Cerebellar nuclear complex (tissue), 1 donor: ENCODE data around the gene CDCA5.
"Not testable (repeated sequence)": the region's sequence is repeated elsewhere in the genome, so short reads cannot be mapped to it uniquely, and the experiment has no call there.

Experiments used
- DNase-seq, 2 experiments: peaks; one replicate each; lab custom pipeline; 2025; lab: John Stamatoyannopoulos, UW

Gene CDCA5

DNA sequence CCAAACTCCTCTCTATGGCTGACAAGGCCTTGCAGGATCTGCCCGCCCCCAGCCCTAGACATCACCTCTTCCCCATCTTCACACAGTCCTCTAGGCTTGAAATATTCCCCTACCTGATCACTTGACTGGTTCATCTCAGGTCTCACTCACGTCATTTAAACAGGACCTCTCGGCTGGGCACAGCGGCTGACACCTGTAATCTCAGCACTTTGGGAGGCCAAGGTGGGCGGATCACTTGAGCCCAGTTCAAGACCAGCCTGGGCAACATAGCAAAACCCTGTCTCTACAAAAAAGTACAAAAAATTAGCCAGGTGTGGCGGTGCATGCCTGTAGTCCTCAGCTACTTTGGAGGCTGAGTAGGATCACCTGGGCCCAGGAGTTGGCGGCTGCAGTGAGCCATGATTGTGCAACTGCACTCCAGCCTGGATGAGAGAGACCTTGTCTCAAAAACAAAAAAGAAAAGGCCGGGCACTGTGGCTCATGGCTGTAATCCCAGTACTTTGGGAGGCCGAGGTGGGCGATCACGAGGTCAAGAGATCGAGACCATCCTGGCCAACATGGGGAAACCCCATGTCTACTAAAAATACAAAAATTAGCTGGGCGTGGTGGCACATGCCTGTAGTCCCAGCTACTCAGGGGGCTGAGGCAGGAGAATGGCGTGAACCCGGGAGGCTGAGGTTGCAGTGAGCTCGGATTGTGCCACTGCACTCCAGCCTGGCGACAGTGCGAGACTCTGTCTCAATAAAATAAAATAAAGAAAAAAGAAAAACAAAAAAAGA, 35.2 kb upstream of the CDCA5 start:
- DNase-seq: not testable (repeated sequence)

GRCh38 chr11:65118097-65118837, 34.4 kb upstream of the CDCA5 start:
- DNase-seq: no peak

GRCh38 chr11:65117206-65118096, 33.6 kb upstream of the CDCA5 start, which contains the start of gene ZNHIT2:
ZNHIT2 (minus strand) TSS chr11:65117701; CDS start chr11:65117653, 48 bp downstream.
- DNase-seq: peak; percentile 87 to 96

DNA sequence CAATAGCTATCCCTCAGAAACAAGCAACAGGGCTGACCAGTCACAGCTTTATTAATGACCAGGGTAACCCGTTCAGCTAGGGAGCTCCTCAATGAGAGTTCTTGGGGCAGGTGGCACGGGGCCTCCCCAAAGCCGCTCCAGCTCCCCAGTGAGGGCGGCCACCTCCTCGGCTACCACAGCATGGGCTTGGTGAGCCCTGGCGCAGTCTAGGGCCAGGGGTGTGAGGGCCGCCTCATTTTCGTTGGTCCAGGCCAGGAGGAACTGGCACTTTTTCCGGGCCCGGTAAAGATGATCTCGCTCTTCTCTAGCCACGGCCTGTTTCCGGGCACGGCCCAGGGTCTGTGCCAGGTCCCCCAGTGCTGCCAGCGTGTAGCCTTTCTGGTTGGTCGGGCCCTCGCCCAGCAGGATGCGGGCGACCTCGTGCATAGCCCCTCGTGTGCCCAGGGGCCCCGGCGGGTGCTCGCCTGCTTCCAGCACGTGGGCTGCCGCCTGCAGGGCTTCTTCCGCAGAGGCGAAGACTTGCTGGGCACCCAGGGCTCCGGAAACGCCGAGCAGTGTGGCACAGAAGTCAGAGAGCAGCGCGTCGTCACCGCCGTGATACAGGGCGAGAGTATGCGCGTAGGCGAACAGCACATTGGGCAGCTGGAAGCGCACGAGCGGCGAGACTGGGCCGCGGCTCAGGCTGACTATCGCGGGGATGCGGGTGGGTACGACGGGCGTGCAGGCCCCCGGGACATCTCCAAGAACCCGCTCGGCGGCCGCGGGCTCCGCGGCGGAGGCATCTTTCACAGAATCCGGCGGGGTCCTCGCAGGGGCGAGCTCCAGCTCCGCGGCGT, 32.7 kb upstream of the CDCA5 start:
- no peak for DNase-seq

DNA sequence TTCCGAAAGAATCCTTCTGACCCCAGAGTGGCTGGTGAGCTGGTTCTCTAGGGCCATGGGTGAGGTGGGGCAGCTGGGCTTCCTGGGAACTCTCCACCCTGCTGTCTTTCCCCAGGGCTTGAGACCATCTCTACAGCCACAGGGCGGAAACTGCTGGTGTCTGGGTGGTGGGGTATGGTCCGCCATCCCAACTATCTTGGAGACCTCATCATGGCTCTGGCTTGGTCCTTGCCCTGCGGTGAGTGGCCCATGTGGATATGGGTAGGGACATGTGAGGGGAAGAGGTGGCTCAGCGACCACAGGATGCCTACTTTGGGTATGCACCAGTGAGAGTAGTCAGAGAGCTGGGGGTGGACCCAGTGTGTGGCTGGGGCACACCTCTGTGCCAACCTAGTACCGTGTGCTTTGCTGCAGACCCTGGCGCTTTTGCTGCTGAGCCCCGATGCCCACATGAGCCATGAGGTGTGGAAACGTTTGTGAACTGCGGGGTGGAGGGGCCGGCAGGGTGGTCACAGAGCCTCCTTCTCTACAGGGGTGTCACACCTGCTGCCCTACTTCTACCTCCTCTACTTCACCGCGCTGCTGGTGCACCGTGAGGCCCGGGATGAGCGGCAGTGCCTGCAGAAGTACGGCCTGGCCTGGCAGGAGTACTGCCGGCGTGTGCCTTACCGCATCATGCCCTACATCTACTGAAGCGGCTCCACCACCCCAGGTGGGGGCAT, 31.7 kb upstream of the CDCA5 start:
- no peak for DNase-seq

DNA sequence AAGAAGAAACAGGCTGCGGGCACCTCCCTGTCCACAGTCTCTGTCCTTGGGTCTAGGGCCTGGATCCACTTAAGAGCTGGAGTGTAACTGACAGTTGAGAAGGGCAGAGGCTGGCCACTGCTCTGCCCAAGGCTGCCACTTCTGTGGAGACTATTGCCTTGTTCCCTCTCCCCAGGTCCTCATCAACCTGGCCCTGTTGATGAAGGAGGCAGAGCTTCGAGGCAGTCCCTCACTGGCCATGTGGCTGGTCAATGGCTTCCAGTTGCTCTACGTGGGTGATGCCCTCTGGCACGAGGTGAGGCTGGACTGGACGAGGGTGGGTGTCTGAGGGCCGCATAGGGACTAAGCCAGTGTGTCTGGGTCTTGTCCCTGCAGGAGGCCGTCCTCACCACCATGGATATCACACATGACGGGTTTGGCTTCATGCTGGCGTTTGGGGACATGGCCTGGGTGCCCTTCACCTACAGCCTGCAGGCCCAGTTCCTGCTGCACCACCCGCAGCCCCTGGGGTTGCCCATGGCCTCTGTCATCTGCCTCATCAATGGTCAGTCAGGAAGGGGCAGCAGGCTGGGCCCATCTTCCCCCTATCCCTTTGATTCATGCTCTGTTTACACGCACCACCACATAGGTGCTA, 30.8 kb upstream of the CDCA5 start:
- DNase-seq: no peak

DNA sequence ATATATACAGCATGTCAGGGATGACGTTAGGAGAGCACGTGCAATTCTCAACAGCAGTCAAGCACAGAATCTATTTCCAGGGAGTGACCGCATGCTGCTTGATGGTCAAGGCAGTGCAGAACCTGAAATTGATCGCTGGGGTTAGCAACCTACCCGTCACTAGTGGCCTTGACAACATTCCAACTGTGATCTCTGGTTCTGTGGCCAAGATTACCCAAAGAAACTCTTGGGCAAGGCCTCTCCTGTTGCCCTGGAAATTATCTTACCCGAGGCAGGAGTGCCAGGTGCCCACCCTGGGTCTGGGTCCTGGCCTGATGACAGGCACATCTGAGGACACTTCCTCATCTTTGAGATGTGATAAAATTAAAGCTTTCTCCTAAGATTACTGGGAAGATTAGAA, 30.0 kb upstream of the CDCA5 start:
- no peak for DNase-seq

DNA sequence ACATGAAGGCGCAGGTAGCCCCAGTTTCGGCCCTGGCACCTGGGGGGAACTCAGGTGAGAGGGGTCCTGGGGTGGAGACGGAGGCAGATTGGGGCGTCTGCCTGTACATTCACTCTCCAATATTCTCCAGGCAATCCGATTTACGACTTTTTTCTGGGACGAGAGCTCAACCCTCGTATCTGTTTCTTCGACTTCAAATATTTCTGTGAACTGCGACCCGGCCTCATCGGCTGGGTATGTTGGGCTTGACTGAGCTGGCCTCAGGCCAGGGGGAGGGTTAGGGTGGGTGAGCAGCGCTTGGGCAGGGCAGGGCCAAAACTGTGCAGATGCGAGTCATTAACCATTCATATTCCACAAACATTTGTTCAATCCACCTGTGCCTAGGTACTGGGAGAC, 29.5 kb upstream of the CDCA5 start:
- no peak for DNase-seq

- DNase-seq: no peak
These were observed 28.9 kb upstream of the CDCA5 start for GRCh38 chr11:65112546-65113360.

- DNase-seq: peak; percentile 68 to 92
These were observed 28.1 kb upstream of the CDCA5 start, which contains the start of gene TM7SF2 for GRCh38 chr11:65111744-65112545. TM7SF2 (plus strand) TSS chr11:65111872; CDS start chr11:65112016, 144 bp downstream.

DNA sequence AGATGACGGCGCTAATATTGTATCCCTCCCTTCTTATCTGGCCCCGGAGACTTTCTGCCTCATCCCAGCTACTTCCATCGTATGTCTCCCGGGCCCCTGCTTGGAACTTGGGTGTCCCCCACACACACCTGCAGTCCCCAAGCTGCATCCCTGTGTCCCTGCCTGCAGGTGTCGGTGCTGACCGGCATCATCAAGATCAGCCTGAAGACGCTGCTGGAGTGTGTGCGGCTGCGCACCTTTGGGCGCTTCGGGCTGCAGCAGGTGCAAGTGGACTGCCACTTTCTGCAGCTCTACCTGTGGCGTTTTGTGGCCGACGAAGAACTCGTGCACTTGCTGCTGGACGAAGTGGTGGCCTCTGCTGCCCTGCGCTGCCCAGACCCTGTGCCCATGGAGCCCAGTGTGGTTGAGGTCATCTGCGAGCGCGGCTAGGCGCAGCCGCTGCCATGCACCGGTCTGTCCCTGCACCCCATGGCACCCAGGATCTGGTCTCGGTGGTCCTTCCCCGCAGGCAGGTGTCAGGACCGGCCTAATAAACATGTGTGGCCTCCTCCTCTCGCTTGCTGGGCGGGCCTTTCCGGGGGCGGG, 27.4 kb upstream of the CDCA5 start:
- no peak for DNase-seq

DNA sequence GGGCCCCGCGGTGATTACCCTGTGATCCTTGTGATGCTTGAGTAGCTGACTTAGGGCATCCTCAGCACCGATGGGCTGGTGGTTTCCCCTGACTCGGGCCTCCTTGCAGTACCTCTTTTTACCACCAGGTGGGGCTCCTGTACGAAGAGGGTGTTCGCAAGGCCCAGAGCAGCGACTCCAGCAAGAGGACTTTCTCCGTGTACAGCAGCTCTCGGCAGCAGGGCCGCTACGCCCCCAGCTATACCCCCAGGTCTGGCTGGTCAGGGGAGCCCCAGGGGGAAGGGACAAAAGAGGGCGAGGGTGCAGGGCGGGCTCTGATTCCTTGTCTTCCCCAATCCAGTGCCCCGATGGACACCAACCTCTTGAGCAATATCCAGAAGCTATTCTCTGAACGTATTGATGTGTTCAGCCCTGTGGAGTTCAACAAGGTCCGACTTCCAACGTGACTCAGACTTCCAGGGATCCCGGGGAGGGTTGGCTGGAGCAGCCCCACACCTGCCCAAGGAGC, 26.6 kb upstream of the CDCA5 start:
- peak in 1 of 2 experiments; percentile 53 for DNase-seq

- no peak for DNase-seq
These were observed 25.7 kb upstream of the CDCA5 start for GRCh38 chr11:65109231-65110198.

DNA sequence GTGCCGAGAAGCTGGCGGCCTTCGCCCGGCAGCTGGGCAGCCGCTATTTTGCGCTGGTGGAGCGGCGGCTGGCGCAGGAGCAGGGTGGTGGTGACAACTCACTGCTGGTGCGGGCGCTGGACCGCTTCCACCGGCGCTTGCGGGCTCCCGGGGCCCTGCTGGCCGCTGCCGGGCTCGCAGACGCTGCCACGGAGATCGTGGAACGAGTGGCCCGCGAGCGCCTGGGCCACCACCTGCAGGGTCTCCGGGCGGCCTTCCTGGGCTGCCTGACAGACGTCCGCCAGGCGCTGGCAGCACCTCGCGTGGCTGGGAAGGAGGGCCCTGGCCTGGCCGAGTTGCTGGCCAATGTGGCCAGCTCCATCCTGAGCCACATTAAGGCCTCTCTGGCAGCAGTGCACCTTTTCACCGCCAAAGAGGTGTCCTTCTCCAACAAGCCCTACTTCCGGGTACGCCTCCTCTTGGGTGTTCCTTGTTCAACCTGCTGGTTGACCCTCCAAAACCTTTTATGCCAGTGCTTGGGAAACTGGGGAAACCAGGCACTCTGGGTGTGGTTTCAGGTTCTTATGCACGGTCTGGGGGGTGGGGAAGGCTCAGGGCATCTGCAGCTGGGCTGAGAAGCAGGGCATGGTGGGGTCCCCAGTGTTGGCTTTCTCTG, 24.8 kb upstream of the CDCA5 start:
- DNase-seq: no peak

DNA sequence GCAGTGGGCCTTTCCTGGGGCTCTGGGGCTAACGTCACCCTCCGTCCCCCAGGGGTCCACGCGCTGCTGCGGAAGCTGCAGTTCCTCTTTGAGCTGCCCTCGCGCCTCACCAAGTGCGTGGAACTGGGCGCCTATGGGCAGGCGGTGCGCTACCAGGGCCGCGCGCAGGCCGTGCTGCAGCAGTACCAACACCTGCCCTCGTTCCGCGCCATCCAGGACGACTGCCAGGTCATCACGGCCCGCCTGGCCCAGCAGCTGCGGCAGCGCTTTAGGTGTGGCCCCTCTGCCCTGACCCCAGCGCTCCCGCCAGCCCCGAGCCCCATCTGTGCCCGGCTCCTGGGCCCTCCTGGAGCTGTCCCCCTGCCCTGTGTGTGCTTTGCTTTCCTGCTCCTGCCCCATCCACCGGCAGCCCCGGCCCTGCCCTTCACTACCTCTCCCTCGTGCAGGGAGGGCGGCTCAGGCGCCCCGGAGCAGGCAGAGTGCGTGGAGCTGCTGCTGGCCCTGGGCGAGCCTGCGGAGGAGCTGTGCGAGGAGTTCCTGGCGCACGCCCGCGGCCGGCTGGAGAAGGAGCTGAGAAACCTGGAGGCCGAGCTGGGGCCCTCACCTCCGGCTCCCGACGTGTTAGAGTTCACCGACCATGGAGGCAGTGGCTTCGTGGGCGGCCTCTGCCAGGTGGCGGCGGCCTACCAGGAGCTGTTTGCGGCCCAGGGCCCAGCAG, 24.1 kb upstream of the CDCA5 start:
- no peak for DNase-seq
